Neural crest cell (in vitro differentiated cells): Measurements from ENCODE around the gene PEPD. TPM values are rescaled to one million over a fixed set of nuclear protein-coding genes. Genes with fewer than 3 reads are reported as not detected.

Source experiments
- DNase-seq: peaks from one replicate; pipeline ENCODE4 v3.0.0; 2021; ENCODE audit warnings: low read depth, mixed read lengths, low spot score
- H3K27ac Mint-ChIP-seq: one replicate; pipeline ENCODE4 v1.8.0; 2021; ENCODE audit warnings: mild to moderate bottlenecking, mixed read lengths; ENCODE audit not compliant: unreplicated experiment
- H3K27me3 Mint-ChIP-seq: 2 replicates; pipeline ENCODE4 v1.8.0; 2021; ENCODE audit warnings: low read depth, mild to moderate bottlenecking, mixed read lengths
- H3K36me3 Mint-ChIP-seq: 2 replicates; pipeline ENCODE4 v1.8.0; 2021; ENCODE audit warnings: low read depth, mild to moderate bottlenecking, mixed read lengths
- H3K4me1 Mint-ChIP-seq: 2 replicates; pipeline ENCODE4 v1.8.0; 2021; ENCODE audit warnings: mixed read lengths
- H3K4me3 Mint-ChIP-seq: one replicate; pipeline ENCODE4 v1.8.0; 2021; ENCODE audit warnings: mild to moderate bottlenecking, mixed read lengths
- H3K9me3 Mint-ChIP-seq: 2 replicates; pipeline ENCODE4 v1.8.0; 2021; ENCODE audit warnings: mixed read lengths
- total RNA-seq: library from RNA; stranded (reverse); gene quantifications from 2 replicates; pipeline ENCODE4 v1.2.1, GENCODE V29; 2021
- TF ChIP-seq, protein P1 (sequence below): fragments of 200-600 bp; sonication (generic); conservative IDR thresholded peaks from 2 replicates; pipeline ENCODE4 v1.5.0; 2021; ENCODE audit warnings: antibody characterized with exemption, mild to moderate bottlenecking

The PEPD gene
- total RNA-seq, 1 donor from 2014 or later: 39.0 TPM

DNA sequence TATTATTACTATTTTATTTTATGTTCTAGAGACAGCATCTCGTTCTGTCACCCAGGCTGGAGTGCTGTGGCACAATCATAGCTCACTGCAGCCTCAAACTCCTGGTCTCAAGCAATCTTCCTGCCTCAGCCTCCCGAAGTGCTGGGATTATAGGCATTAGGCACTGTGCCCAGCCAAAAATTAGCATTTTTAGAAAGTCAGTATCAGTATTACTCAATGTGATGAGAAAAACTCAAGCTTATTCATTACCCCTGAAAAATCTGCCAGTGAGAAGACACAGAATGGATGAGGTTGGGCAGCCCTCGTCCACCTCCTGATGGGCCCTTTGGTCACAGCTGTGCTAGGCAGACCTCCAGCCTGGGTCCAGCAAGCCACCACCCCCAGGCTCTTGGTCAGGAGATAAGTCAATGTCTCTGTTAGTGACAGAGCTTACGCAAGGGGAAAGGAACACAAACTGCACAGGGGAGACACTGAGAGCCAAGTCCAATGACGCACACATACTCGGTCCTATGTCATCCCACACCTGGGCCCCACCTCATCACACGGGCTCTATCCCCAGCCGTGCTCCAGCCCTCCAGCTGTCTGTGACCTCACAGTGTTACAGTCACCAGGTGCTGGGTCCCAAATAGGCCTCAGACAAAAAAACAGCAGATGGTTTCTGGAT, 19.8 kb downstream of the PEPD start:
- TF ChIP-seq, protein P1, sequence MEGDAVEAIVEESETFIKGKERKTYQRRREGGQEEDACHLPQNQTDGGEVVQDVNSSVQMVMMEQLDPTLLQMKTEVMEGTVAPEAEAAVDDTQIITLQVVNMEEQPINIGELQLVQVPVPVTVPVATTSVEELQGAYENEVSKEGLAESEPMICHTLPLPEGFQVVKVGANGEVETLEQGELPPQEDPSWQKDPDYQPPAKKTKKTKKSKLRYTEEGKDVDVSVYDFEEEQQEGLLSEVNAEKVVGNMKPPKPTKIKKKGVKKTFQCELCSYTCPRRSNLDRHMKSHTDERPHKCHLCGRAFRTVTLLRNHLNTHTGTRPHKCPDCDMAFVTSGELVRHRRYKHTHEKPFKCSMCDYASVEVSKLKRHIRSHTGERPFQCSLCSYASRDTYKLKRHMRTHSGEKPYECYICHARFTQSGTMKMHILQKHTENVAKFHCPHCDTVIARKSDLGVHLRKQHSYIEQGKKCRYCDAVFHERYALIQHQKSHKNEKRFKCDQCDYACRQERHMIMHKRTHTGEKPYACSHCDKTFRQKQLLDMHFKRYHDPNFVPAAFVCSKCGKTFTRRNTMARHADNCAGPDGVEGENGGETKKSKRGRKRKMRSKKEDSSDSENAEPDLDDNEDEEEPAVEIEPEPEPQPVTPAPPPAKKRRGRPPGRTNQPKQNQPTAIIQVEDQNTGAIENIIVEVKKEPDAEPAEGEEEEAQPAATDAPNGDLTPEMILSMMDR: no peak
- H3K9me3 Mint-ChIP-seq: no peaks in the 10 kb centered on the region
- DNase-seq: no peak
- no peak overlapping the region for H3K4me3 Mint-ChIP-seq
- no peak overlapping the region for H3K27ac Mint-ChIP-seq
- H3K36me3 Mint-ChIP-seq: no peaks in the 10 kb centered on the region
- H3K4me1 Mint-ChIP-seq: peaks cover 19% of the 10 kb centered on the region
- no peaks in the 10 kb centered on the region for H3K27me3 Mint-ChIP-seq

GRCh38 chr19:33500991-33501390, 20.6 kb downstream of the PEPD start:
- H3K36me3 Mint-ChIP-seq: no peaks in the 10 kb centered on the region
- H3K27me3 Mint-ChIP-seq: no peaks in the 10 kb centered on the region
- no peaks in the 10 kb centered on the region for H3K9me3 Mint-ChIP-seq
- H3K4me3 Mint-ChIP-seq: no peak overlapping the region
- no peak for DNase-seq
- peaks cover 19% of the 10 kb centered on the region for H3K4me1 Mint-ChIP-seq
- no peak overlapping the region for H3K27ac Mint-ChIP-seq
- TF ChIP-seq, protein P1: no peak

DNA sequence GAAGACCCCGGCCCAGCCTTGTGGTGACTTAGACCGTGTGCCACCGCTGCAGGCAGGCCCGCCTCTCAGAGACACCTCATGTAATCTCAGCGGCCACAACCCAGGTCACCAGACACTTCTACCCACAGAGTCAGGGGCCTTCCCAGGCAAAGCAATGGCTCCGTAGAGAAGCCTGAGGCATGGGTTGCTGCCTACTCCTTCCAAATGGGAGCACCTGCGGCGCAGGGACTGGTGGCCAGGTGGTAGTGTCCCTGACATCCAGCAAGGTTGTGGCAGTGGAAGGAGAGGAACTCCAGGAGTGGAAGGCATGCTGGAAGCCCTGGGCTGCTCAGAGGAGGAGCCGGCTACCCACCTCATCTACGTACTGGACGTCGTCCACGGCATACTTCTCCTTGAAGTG, 21.0 kb downstream of the PEPD start:
- Mint-ChIP-seq H3K27me3 (no peaks in the 10 kb centered on the region), H3K27ac (no peak overlapping the region), H3K36me3 (no peaks in the 10 kb centered on the region), H3K9me3 (no peaks in the 10 kb centered on the region), H3K4me3 (no peak overlapping the region), H3K4me1 (peaks cover 17% of the 10 kb centered on the region)
- no peak for DNase-seq
- TF ChIP-seq, protein P1: no peak

- TF ChIP-seq, protein P1: no peak
- no peaks in the 10 kb centered on the region for H3K36me3 Mint-ChIP-seq
- H3K27me3 Mint-ChIP-seq: no peaks in the 10 kb centered on the region
- no peaks in the 10 kb centered on the region for H3K9me3 Mint-ChIP-seq
- peaks cover 16% of the 10 kb centered on the region for H3K4me1 Mint-ChIP-seq
- no peak for DNase-seq
- H3K27ac Mint-ChIP-seq: peak overlapping the region; percentile 93
- no peak overlapping the region for H3K4me3 Mint-ChIP-seq
Measured at GRCh38 chr19:33499671-33500506, 21.7 kb downstream of the PEPD start.

DNA sequence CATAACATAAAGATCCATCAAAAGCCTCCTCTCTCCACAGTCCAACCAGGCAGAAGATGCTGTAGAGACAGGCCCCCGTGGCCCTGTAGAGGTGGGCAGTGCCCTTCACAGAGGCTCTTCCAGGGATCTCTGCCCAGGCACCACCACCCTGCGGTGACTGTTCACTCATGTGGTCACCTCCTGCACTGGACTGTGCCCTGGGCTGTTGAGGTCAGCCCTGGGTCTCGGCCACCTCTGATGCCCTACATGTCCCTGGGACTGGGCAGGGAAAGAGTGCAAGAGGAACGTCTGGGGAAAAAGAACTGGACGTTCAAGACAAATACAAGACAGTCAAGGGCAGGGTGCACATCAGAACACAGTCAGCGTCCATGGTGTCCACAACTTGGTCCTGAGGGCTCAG, 22.3 kb downstream of the PEPD start:
- Mint-ChIP-seq H3K27me3 (no peaks in the 10 kb centered on the region), H3K9me3 (no peaks in the 10 kb centered on the region), H3K36me3 (no peaks in the 10 kb centered on the region), H3K27ac (peak overlapping the region; percentile 93), H3K4me1 (peaks cover 16% of the 10 kb centered on the region), H3K4me3 (no peak overlapping the region)
- no peak for DNase-seq
- TF ChIP-seq, protein P1: no peak
